SH-SY5Y (cell line): ENCODE measurements around the gene CRYBG2.

Experiments used
- GATA2 ChIP-seq: IDR thresholded peaks from 2 replicates; pipeline ENCODE4 v1.6.1; 2011; ENCODE audit warnings: mild to moderate bottlenecking, low read depth, low read length
- GATA3 ChIP-seq: IDR thresholded peaks from 2 replicates; pipeline ENCODE4 v1.6.1; 2011; ENCODE audit warnings: low read depth, mild to moderate bottlenecking, low read length, moderate library complexity

CRYBG2 gene

GRCh38 chr1:26279456-26280332 is 74.2 kb downstream of the CRYBG2 start, which contains the start of gene SH3BGRL3:
TSS of gene SH3BGRL3 (plus strand) at chr1:26280086. CDS start at chr1:26280156, 70 bp downstream.
- TF ChIP-seq GATA3, result no peak
- TF ChIP-seq GATA2, result no peak

DNA sequence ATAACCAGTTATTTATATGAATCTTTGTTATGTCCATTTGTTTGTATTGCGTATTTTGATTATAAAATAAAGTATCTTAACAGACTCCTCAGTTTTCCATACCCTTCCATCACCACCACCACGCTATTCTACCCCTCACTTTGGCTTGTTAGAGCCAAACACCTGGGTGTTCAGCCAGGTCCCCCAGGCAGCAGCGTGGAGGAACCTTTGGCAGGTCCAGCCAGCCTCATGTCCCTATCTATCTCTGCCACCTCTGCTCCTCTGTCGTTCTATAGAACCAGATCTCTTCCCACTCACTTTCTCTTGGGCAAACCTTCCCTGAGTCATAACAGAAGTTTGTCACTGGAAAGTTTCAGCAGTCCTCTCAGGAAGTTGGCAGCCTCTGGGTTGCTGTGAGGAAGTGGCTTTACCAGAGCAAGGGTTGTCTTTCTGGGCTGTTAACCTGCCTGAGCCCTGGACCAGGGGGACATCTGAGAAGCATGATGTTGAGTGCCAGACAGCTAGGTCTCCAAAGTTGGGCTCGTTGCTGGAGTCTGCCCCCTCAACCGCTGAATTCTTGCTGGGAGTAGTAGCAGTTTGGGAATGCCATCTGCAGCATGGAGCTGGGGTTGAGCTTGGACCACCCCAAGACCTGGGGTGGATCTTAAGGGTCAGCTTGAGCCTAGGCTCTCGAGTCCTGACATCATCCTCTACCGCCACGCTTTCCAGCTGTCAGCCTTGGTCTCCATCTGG is 75.0 kb downstream of the CRYBG2 start:
- no peak for TF ChIP-seq GATA2
- no peak for TF ChIP-seq GATA3

DNA sequence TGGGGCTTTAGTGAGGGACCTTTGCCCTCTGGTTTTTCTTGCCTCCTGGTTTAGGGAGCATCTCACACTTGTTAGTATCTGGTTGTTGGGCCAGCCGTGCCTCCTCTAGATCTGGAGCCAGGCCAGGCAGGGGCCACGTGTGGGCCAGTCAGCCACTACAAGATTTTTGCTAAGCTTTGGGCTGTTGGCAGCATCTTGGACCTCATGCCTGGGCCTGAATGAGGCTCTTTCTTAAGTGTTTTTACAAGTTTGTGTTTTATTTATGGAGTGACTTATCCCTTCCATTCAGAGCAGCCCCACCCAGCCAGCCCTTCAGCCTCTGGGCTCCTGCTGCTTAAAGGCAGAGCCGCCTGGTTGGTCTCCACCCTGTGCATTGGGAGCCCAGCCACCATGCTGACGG is 75.6 kb downstream of the CRYBG2 start:
- TF ChIP-seq GATA2 (no peak), GATA3 (no peak)

GRCh38 chr1:26277719-26278118 is 76.2 kb downstream of the CRYBG2 start:
- no peak for TF ChIP-seq GATA3
- TF ChIP-seq GATA2, result no peak

DNA sequence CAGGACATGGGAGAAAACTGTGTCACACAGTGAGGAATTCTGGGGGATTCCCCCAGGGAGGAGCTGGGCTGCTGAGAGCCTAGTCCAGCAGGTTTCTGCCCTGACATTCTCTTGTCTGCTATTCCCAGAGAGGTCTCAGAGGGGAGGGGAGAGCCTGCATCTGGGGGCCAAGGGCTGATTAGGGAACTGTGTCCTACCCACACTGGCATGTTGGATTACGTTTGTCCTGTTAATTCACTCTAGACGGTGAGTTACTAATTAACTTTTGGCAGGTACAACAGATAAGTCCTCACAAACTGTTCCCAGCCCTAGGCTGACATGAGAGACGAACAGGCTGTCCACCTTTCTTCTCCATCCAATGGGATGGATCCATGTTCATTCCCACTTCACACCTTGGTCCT is 76.7 kb downstream of the CRYBG2 start:
- TF ChIP-seq GATA3, result no peak
- TF ChIP-seq GATA2, result no peak

GRCh38 chr1:26276432-26276838 is 77.5 kb downstream of the CRYBG2 start:
- TF ChIP-seq GATA3 (no peak), GATA2 (no peak)

- no peak for TF ChIP-seq GATA2
- TF ChIP-seq GATA3, result no peak
Observed at GRCh38 chr1:26275580-26276431, 78.1 kb downstream of the CRYBG2 start.

GRCh38 chr1:26274801-26275425 is 79.0 kb downstream of the CRYBG2 start:
- TF ChIP-seq GATA3, result no peak
- TF ChIP-seq GATA2, result no peak
